H9 (cell line): Measurements from ENCODE around the gene TBC1D22A. TPM values are rescaled to one million over a fixed set of nuclear protein-coding genes. Genes with fewer than 3 reads are reported as not detected.

Experiments used
- DNase-seq: peaks from one replicate; pipeline ENCODE4 v3.0.0-alpha.2; 2017
- H2AFZ ChIP-seq: one replicate; pipeline ENCODE4 v1.6.1; 2013; ENCODE audit warnings: mild to moderate bottlenecking, low read length, control low read depth, moderate library complexity
- H2AK5ac ChIP-seq: 2 replicates; pipeline ENCODE4 v1.6.1; 2013; ENCODE audit warnings: low read length, control low read depth, mixed read lengths; ENCODE audit not compliant: insufficient read length
- H2BK120ac ChIP-seq: one replicate; pipeline ENCODE4 v1.6.1; 2013; ENCODE audit warnings: low read depth, mild to moderate bottlenecking, low read length, control low read depth, inconsistent platforms; ENCODE audit not compliant: poor library complexity, severe bottlenecking
- H2BK12ac ChIP-seq: 2 replicates; pipeline ENCODE4 v1.6.1; 2013; ENCODE audit warnings: low read length, control low read depth, mixed read lengths, low read depth; ENCODE audit not compliant: insufficient read length
- H2BK15ac ChIP-seq: 2 replicates; pipeline ENCODE4 v1.6.1; 2013; ENCODE audit warnings: low read depth, low read length, control low read depth
- H2BK20ac ChIP-seq: one replicate; pipeline ENCODE4 v1.6.1; 2013; ENCODE audit warnings: low read depth, mild to moderate bottlenecking, low read length, control low read depth, inconsistent platforms; ENCODE audit not compliant: poor library complexity, severe bottlenecking
- H2BK5ac ChIP-seq: 2 replicates; pipeline ENCODE4 v1.6.1; 2013; ENCODE audit warnings: low read length, control low read depth, mixed read lengths; ENCODE audit not compliant: insufficient read length
- H3K14ac ChIP-seq: 2 replicates; pipeline ENCODE4 v1.6.1; 2013; ENCODE audit warnings: low read length, control low read depth; ENCODE audit not compliant: insufficient read depth
- H3K18ac ChIP-seq: 2 replicates; pipeline ENCODE4 v1.6.1; 2013; ENCODE audit warnings: low read depth, mild to moderate bottlenecking, mixed read lengths, low read length, control low read depth; ENCODE audit not compliant: insufficient read length
- H3K23ac ChIP-seq: 2 replicates; pipeline ENCODE4 v1.6.1; 2013; ENCODE audit warnings: low read length, control low read depth, mixed read lengths, low read depth; ENCODE audit not compliant: insufficient read length
- H3K23me2 ChIP-seq: 2 replicates; pipeline ENCODE4 v1.6.1; 2013; ENCODE audit warnings: low read depth, mild to moderate bottlenecking, mixed read lengths, low read length, control low read depth; ENCODE audit not compliant: insufficient read length, poor library complexity, severe bottlenecking
- H3K27ac ChIP-seq: 2 replicates; pipeline ENCODE4 v1.5.1; 2013; ENCODE audit warnings: low read length, control low read depth, mixed read lengths, low read depth; ENCODE audit not compliant: insufficient read length
- H3K27me3 ChIP-seq: 2 replicates; pipeline ENCODE4 v1.6.1; 2013; ENCODE audit warnings: low read length, control low read depth, inconsistent platforms; ENCODE audit not compliant: insufficient read depth
- H3K4ac ChIP-seq: 2 replicates; pipeline ENCODE4 v1.6.1; 2013; ENCODE audit warnings: low read depth, mild to moderate bottlenecking, control low read depth, inconsistent platforms, low read length, moderate library complexity
- H3K4me1 ChIP-seq: 2 replicates; pipeline ENCODE4 v1.6.1; 2013; ENCODE audit warnings: low read length, control low read depth, inconsistent platforms; ENCODE audit not compliant: insufficient read depth
- H3K4me2 ChIP-seq: 2 replicates; pipeline ENCODE4 v1.6.1; 2013; ENCODE audit warnings: low read length, control low read depth, mixed read lengths; ENCODE audit not compliant: insufficient read length, insufficient read depth
- H3K56ac ChIP-seq: 2 replicates; pipeline ENCODE4 v1.6.1; 2013; ENCODE audit warnings: low read depth, mild to moderate bottlenecking, mixed read lengths, low read length, control low read depth; ENCODE audit not compliant: insufficient read length
- H3K79me1 ChIP-seq: 2 replicates; pipeline ENCODE4 v1.6.1; 2013; ENCODE audit warnings: low read depth, mild to moderate bottlenecking, moderate library complexity, low read length, control low read depth, inconsistent platforms; ENCODE audit not compliant: insufficient read depth, poor library complexity, severe bottlenecking
- H3K79me2 ChIP-seq: 2 replicates; pipeline ENCODE4 v1.6.1; 2013; ENCODE audit warnings: low read length, control low read depth, inconsistent platforms; ENCODE audit not compliant: insufficient read depth
- H3K9ac ChIP-seq: 2 replicates; pipeline ENCODE4 v1.6.1; 2013; ENCODE audit warnings: low read length, control low read depth, mixed read lengths; ENCODE audit not compliant: insufficient read length; ENCODE audit errors: extremely low read depth
- H3K9me3 ChIP-seq: one replicate; pipeline ENCODE4 v1.6.1; 2013; ENCODE audit warnings: low read depth, low read length, inconsistent platforms; ENCODE audit not compliant: control insufficient read depth
- H3T11ph ChIP-seq: one replicate; pipeline ENCODE4 v1.6.1; 2013; ENCODE audit warnings: mild to moderate bottlenecking, low read length, control low read depth, inconsistent platforms
- H4K20me1 ChIP-seq: one replicate; pipeline ENCODE4 v1.6.1; 2013; ENCODE audit not compliant: control insufficient read depth, insufficient read length, insufficient read depth
- H4K5ac ChIP-seq: 2 replicates; pipeline ENCODE4 v1.6.1; 2013; ENCODE audit warnings: low read depth, mild to moderate bottlenecking, mixed read lengths, low read length, control low read depth; ENCODE audit not compliant: insufficient read length
- H4K8ac ChIP-seq: replicated peaks from 2 replicates; pipeline ENCODE4 v1.6.1; 2013; ENCODE audit warnings: low read length, control low read depth, mixed read lengths, low read depth; ENCODE audit not compliant: insufficient read length
- H4K91ac ChIP-seq: 2 replicates; pipeline ENCODE4 v1.6.1; 2013; ENCODE audit warnings: low read depth, mild to moderate bottlenecking, moderate library complexity, mixed read lengths, low read length, control low read depth; ENCODE audit not compliant: insufficient read length
- H3K27ac Mint-ChIP-seq, 3 experiments: 2 replicates in 2 of 3; 3 replicates in 1 of 3; pipeline ENCODE4 v1.8.0; 2020 to 2021; ENCODE audit warnings: mixed read lengths in 3 of 3, mild to moderate bottlenecking in 1 of 3, moderate library complexity in 1 of 3
- H3K27me3 Mint-ChIP-seq: 2 replicates; pipeline ENCODE4 v1.8.0; 2021; ENCODE audit warnings: low read depth, mild to moderate bottlenecking, moderate library complexity, mixed read lengths
- H3K36me3 Mint-ChIP-seq, 3 experiments: 2 replicates in 2 of 3; 3 replicates in 1 of 3; pipeline ENCODE4 v1.8.0; 2020 to 2021; ENCODE audit warnings: low read depth in 3 of 3, mixed read lengths in 3 of 3; ENCODE audit not compliant: insufficient read depth in 1 of 3
- H3K4me1 Mint-ChIP-seq, 2 experiments: 2 replicates each; pipeline ENCODE4 v1.8.0; 2020; ENCODE audit warnings: mixed read lengths in 2 of 2
- H3K4me3 Mint-ChIP-seq, 2 experiments: 2 replicates in 1 of 2; 3 replicates in 1 of 2; pipeline ENCODE4 v1.8.0; 2020 to 2021; ENCODE audit warnings: mild to moderate bottlenecking in 2 of 2, mixed read lengths in 2 of 2, moderate library complexity in 1 of 2
- H3K9me3 Mint-ChIP-seq, 2 experiments: 2 replicates in 1 of 2; 3 replicates in 1 of 2; pipeline ENCODE4 v1.8.0; 2020; ENCODE audit warnings: mild to moderate bottlenecking in 2 of 2, mixed read lengths in 2 of 2, moderate library complexity in 1 of 2
- WGBS: extraction: QIAGEN DNeasy Blood & Tissue Kit; methylation state at CpG from one replicate; pipeline ENCODE4 v1.1.7; 2013; ENCODE audit warnings: missing lambda C conversion rate, low lambda C conversion rate, mixed read lengths; ENCODE audit not compliant: insufficient read length; ENCODE audit errors: extremely low coverage; 5-methylcytosine and 5-hydroxymethylcytosine counted together
- total RNA-seq: library from RNA; stranded (reverse); gene quantifications from 2 replicates; pipeline ENCODE4 v1.2.1, GENCODE V29; 2021
- TF ChIP-seq, protein P1 (sequence below): fragments of 200-600 bp; sonication (generic); conservative IDR thresholded peaks from 3 replicates; pipeline ENCODE4 v1.8.0; 2021; ENCODE audit warnings: antibody characterized with exemption, mild to moderate bottlenecking

The TBC1D22A gene
- total RNA-seq, 1 experiment from 2014 or later = 20.8 TPM

DNA sequence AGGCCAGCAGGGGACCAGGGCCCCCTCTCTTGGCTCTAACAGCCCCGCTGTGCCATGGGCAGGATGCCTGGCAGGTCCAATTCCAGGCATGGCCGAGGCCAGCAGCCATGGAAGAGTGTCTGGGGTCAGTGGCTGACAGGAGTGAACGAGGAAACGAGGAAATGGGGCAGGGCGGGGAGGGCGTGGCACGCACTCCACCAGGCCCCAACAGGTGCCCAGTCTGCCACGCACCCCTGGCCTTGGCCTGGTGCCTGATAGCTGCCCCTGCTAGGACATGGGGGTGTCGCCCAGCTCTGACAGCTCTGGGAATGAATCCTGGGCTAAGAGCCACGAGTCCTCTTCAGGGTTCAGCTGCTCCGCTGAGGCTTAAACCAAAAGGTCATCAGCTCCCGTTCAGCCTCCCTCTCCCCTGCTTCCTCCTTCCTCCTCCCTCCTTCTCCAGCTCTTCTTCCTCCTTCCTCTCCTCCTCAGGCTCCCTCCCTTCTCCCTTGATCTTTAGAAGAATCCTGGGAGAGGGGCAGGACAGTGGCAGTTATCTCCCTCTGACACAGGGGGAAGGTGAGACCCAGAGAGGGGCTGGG, 11.5 kb upstream of the TBC1D22A start:
- Mint-ChIP-seq H3K27ac (peak overlapping the region in 1 of 3 experiments; percentile 54; a peak in 1 of 7 replicates), H3K9me3 (peaks cover 6 to 13% of the 10 kb centered on the region in 2 experiments), H3K27me3 (peaks cover 45% of the 10 kb centered on the region), H3K4me1 (no peaks in the 10 kb centered on the region), H3K36me3 (peaks cover 4 to 6% (median 5%) of the 10 kb centered on the region in 3 experiments; a peak in 3 of 7 replicates), H3K4me3 (no peak overlapping the region)
- no peak overlapping the region for H2BK20ac ChIP-seq
- no peak overlapping the region for H3K23ac ChIP-seq
- H3K4ac ChIP-seq = no peak overlapping the region
- H3K4me2 ChIP-seq = no peak overlapping the region
- H3K18ac ChIP-seq = no peak overlapping the region
- no peak overlapping the region for H2BK15ac ChIP-seq
- no peaks in the 10 kb centered on the region for H4K20me1 ChIP-seq
- TF ChIP-seq, protein P1, sequence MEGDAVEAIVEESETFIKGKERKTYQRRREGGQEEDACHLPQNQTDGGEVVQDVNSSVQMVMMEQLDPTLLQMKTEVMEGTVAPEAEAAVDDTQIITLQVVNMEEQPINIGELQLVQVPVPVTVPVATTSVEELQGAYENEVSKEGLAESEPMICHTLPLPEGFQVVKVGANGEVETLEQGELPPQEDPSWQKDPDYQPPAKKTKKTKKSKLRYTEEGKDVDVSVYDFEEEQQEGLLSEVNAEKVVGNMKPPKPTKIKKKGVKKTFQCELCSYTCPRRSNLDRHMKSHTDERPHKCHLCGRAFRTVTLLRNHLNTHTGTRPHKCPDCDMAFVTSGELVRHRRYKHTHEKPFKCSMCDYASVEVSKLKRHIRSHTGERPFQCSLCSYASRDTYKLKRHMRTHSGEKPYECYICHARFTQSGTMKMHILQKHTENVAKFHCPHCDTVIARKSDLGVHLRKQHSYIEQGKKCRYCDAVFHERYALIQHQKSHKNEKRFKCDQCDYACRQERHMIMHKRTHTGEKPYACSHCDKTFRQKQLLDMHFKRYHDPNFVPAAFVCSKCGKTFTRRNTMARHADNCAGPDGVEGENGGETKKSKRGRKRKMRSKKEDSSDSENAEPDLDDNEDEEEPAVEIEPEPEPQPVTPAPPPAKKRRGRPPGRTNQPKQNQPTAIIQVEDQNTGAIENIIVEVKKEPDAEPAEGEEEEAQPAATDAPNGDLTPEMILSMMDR = no peak
- H3K27me3 ChIP-seq = no peaks in the 10 kb centered on the region
- no peak overlapping the region for H4K5ac ChIP-seq
- no peak overlapping the region for H2BK120ac ChIP-seq
- WGBS = no CpG with 5 or more reads among the region's 12 CpGs
- no peak overlapping the region for H2AFZ ChIP-seq
- no peak overlapping the region for H3K9ac ChIP-seq
- H3K79me2 ChIP-seq = no peaks in the 10 kb centered on the region
- H4K8ac ChIP-seq = no peak overlapping the region
- no peaks in the 10 kb centered on the region for H3K23me2 ChIP-seq
- no peak overlapping the region for H3T11ph ChIP-seq
- no peaks in the 10 kb centered on the region for H3K79me1 ChIP-seq
- no peaks in the 10 kb centered on the region for H3K9me3 ChIP-seq
- H2BK5ac ChIP-seq = no peak overlapping the region
- no peak overlapping the region for H2BK12ac ChIP-seq
- H3K14ac ChIP-seq = no peak overlapping the region
- no peak overlapping the region for H2AK5ac ChIP-seq
- no peaks in the 10 kb centered on the region for H3K4me1 ChIP-seq
- no peak overlapping the region for H4K91ac ChIP-seq
- no peak overlapping the region for H3K56ac ChIP-seq
- no peak overlapping the region for H3K27ac ChIP-seq
- no peak for DNase-seq
